ENCODE measurements around the gene CLDN16.

DNA sequence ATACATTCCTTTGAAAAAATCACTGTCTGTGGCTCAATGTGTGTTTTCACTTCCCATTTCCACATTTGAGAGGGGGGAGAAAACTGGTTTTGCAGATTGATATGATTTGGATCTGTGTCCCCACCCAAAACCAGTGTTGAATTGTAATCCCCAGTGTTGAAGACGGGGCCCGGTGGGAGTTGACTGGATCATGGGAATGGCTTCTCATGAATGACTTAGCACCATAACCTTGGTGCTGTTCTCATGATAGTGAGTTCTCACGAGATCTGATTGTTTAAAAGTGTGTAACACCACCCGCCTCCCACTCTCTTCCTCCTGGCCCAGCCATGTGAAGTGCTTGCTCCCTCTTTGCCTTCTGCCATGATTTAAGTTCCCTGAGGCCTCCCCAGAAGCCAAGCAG lies 45.7 kb downstream of the CLDN16 start:
- TF ChIP-seq ZNF274 (IDR thresholded peaks at IDR 0.05; ENCODE audit: low read depth, low read length) (no peak), YY1 (IDR thresholded peaks at IDR 0.05; ENCODE audit: insufficient read depth, insufficient read length) (no peak), SUZ12 (IDR thresholded peaks at IDR 0.05; ENCODE audit: extremely low read depth, insufficient read depth, insufficient read length) (no peak)

Measured in NT2/D1 (cell line).